HG02798 (cell line): Measurements from ENCODE around the gene STK31.
"Not testable (repeated sequence)": the region's sequence is repeated elsewhere in the genome, so short reads cannot be mapped to it uniquely, and the experiment has no call there.

Experiments used
- ATAC-seq: cut with Tn5 transposase; IDR thresholded peaks from one replicate; pipeline ENCODE4 v1.9.1; 2021; ENCODE audit warnings: mild to moderate bottlenecking; ENCODE audit not compliant: unreplicated experiment, poor library complexity

STK31 gene

GRCh38 chr7:23787272-23787671, 77.3 kb downstream of the STK31 start:
- no peak for ATAC-seq

DNA sequence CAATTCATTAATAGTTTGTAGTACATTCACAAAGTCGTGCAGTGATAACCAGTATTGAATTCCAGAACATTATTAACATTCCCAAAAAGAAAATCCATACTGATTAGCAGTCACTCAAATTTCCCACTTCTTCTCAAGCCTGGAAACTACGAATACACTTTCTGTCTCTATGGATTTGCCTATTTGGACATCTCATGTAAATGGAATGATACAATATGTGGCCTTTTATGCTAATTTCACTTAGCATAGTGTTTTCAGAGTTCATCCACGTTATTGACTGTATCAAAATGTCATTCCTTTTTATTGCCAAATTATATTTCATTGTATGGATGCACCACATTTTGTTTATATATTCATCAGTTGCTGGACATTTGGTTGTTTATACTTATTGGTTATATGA, 78.8 kb downstream of the STK31 start:
- no peak for ATAC-seq

GRCh38 chr7:23791721-23792120, 81.7 kb downstream of the STK31 start:
- ATAC-seq: no peak

DNA sequence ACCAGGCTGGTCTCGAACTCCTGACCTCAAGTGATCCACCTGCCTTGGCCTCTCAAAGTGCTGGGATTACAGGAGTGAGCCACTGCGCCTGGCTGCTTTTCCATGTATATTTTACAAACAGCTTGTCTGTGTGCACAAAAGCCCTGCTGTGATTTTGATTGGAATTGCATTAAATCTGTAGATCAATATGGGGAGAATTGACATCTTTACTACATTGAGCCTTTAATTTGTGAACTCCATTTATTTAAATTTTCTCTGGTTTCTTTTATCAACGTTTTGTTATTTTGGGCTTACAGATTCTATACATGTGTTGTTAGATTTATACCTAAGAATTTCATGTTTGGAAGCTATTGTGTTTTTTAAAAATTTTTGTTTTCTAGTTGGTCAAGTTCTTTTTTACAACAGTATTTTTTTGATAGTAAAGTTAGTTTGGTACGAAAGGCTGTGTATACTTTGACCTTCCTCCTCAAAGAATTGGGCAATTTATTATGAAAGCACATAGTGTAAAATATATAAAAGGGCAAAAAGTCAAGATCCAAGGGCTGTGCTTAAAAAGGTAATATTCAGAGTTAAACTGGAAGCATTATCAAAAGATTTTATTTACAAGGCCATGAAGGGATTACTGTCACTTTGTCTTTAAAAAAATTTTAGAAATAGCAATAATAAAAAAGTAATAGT, 92.8 kb downstream of the STK31 start:
- ATAC-seq: no peak

GRCh38 chr7:23804707-23805106, 94.7 kb downstream of the STK31 start:
- ATAC-seq: no peak

GRCh38 chr7:23808421-23808820, 98.4 kb downstream of the STK31 start:
- no peak for ATAC-seq

DNA sequence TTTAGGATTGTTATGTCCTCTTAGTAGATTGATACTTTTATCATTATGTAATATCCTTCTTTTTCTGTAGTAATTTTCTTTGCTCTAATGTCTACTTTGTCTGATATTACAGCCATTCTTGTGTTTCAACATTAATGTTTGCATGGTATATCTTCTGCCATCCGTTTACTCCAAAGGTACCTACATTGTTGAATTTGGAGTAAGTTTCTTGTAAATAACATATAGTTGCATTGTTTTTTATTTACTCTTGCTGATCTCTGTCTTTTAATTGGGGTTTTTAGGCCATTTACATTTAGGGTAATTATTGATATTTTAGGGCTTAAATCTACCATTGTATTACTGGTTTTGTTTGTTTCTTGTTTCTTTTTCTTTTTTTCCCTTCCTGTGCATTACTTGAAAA, 100.1 kb downstream of the STK31 start:
- ATAC-seq: no peak

DNA sequence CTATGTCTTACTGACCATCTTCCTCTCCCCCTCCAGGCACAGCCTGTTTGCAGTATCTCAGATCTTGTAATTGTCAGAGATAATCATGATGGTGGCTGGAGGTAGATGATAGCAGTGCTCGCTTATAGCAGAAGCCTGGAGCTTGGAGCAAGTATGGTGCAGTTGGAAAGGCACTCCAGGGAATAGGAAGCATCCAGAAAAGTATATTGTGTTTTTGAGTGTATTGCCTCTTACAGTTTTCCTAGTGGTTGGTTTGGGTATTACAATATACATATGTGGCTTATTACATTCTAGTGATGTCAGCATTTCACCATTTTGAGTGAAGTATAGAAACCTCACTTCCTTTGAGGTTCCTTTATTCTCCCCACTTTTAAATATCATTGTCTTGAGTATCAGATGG, 101.5 kb downstream of the STK31 start:
- no peak for ATAC-seq

DNA sequence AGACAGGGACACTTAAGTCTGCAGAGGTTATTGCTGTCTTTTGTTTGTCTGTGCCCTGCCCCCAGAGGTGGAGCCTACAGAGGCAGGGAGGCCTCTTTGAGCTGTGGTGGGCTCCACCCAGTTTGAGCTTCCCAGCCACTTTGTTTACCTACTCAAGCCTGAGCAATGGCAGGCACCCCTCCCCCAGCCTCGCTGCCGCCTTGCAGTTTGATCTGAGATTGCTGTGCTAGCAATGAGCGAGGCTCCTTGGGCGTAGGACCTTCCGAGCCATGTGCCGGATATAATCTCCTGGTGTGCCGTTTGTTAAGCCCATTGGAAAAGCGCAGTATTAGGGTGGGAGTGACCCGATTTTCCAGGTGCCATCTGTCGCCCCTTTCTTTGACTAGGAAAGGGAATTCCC, 118.1 kb downstream of the STK31 start:
- ATAC-seq: not testable (repeated sequence)

- ATAC-seq: not testable (repeated sequence)
Observed at GRCh38 chr7:23832733-23833132, 122.7 kb downstream of the STK31 start.

GRCh38 chr7:23833405-23833804, 123.4 kb downstream of the STK31 start:
- ATAC-seq: no peak

DNA sequence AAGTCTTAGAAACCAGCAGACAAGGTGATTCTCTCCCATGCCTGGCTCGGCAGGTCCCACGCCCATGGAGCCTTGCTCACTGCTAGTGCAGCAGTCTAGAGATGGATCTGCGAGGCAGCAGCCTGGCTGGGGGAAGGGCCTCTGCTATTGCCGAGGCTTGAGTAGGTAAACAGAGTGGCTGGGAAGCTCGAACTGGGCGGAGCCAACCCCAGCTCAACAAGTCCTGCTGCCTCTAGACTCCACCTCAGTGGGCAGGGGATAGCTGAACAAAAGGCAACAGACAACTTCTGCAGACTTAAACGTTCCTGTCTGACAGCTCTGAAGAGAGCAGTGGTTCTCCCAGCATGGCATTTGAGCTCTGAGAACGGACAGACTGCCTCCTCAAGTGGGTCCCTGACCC, 134.8 kb downstream of the STK31 start:
- not testable (repeated sequence) for ATAC-seq

DNA sequence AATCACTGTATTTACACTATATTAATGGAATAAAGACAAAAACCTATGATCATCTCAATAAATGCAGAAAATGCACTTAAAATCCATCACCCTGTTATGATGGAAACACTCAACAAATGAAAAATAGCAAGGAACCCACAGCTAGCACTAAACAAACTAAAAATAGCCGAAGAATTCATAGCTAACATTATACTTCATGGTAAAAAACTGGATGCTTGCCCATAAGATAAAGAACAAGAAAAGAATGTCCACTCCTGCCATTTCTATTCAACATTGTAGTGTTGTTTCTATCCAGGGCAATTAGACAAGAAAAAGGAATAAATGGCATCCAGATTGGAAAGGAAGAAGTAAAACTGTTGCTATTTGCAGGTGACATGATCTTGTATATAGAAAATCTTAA, 142.1 kb downstream of the STK31 start:
- ATAC-seq: no peak

DNA sequence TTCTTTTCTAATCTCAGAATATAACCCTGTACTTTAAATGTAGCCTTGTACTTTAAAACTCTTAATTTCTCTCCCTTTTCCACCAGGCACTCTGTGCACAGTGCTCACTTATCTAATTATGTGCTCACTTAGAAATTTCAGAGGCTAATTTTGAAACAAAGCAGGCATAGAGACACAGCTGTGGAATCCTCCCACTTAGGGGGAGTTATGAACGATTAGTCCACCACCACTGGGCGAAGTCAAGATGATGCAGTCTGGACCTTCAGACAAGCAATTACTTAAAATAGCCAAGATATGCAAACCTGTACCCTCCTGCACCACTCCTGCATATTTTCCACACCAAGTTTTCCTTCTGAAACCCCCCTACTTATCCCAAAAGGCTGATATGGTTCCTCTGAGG, 143.0 kb downstream of the STK31 start:
- ATAC-seq: no peak

- ATAC-seq: no peak
Observed at GRCh38 chr7:23863209-23863787, 153.3 kb downstream of the STK31 start.

DNA sequence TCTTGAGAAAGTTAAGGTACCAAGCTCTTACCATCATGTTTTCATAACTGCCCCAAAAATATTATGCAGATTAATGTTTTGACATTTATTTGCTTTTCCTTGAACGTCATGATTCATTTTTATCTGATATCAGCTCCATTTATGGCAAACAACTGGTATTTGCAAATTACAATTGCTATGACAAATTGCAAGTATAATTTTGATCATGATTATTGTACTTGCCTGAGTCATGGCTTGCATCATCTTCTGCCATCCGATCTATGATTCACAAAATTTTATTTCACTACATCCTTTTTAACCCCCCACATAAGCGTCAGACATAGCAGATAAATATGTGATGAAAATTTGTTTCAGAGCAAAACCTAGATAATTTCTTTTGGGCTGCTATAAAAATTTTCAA, 155.0 kb downstream of the STK31 start:
- ATAC-seq: no peak

- ATAC-seq: no peak
Observed at GRCh38 chr7:23873306-23873705, 163.3 kb downstream of the STK31 start.

DNA sequence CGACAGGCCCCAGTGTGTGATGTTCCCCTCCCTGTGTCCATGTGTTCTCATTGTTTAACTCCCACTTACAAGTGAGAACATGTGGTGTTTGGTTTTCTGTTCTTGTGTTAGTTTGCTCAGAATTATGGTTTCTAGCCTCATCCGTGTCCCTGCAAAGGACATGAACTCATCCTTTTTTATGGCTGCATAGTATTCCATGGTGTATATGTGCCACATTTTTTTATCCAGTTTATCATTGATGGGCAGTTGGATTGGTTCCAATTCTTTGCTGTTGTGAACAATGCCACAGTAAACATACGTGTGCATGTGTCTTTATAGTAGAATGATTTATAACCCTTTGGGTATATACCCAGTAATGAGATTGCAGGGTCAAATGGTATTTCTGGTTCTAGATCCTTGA, 166.5 kb downstream of the STK31 start:
- ATAC-seq: not testable (repeated sequence)
